CD4-positive, alpha-beta T cell treated with Interleukin-4 for 4 hours (primary cell): Measurements from ENCODE around the gene HTRA1.

Source experiments
- DNase-seq: peaks from one replicate; pipeline ENCODE4 v3.0.0-alpha.2; 2020

HTRA1 gene

DNA sequence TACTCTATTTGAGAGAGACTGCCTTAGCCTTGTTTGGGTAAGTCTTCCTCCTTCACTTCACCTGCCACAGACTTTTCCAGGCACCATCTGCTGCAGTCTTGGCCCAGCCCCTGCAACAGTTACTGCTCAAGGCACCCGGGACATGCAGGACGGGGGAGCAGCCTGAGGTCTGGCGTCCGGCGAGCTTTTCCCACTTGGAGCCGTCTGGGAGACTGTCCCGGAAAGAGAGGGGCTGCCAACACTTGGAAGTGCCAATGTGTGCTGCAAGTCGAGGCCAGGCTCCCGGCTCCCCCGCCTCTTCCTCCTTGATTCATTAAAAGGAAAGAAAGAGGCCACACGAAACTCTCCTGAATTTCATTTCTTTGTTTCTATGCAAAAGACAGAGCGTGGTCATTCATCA, 13.7 kb downstream of the HTRA1 start:
- DNase-seq = no peak

- no peak for DNase-seq
Measured at GRCh38 chr10:122475591-122476332, 14.4 kb downstream of the HTRA1 start.

GRCh38 chr10:122476333-122476695, 15.0 kb downstream of the HTRA1 start:
- DNase-seq = no peak

- DNase-seq = no peak
Measured at GRCh38 chr10:122477436-122477835, 16.1 kb downstream of the HTRA1 start.

DNA sequence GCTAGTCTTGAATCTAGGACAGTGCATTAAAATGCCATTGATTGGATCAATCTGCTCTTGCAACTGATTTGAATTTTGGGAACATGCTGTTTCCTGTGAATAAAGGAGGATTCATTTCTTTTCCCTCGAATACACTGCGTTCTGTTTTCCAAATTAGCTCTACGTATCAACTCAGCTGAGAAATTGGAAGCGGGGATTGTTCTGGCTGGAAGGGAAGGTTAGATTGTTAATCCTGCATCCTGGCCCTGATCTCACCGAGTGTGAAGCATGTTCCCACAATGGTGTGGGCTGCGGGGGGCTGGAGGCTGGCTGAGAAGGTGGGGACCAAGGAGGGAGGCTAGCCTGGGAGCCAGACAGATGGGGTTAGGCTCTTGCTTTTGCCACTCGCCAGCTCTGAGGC, 17.6 kb downstream of the HTRA1 start:
- DNase-seq = no peak

DNA sequence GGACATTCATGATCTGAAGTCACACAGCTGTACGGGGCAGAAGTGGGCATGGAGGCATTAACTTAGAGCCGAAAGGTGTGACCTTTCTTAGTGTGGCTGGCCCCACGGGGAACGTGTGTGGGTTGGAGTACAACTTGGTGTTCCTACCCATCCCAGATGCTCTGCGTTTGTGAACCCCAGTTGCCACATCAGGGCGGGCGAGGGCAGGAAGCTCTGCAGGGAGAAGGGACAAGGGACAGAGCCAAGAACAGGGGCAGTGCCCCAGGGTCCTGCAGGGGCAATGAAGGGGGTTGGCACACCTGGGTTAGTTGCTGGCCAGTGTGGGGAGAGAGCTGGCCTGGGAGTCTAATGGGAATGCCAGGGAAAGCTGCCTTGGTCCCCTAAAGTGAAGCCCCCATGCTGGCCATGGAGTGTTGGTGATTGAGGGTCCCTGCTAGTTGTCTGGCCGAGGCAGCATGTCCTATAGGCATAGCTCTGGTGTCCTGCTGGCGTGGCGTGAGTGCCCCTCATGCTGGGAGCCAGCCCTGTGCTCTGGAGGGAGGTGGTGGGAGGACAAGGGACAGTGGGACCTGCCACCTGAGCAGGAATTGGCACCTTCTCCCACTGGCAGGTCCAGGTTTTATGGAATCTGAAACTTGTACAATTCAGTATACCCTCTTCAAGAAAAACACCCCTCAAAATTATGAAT, 18.9 kb downstream of the HTRA1 start:
- DNase-seq = no peak

- no peak for DNase-seq
Measured at GRCh38 chr10:122481296-122482056, 20.1 kb downstream of the HTRA1 start.

GRCh38 chr10:122484276-122485060, 23.1 kb downstream of the HTRA1 start:
- no peak for DNase-seq

- DNase-seq = no peak
Measured at GRCh38 chr10:122485670-122486069, 24.3 kb downstream of the HTRA1 start.

GRCh38 chr10:122486406-122487080, 25.2 kb downstream of the HTRA1 start:
- no peak for DNase-seq

DNA sequence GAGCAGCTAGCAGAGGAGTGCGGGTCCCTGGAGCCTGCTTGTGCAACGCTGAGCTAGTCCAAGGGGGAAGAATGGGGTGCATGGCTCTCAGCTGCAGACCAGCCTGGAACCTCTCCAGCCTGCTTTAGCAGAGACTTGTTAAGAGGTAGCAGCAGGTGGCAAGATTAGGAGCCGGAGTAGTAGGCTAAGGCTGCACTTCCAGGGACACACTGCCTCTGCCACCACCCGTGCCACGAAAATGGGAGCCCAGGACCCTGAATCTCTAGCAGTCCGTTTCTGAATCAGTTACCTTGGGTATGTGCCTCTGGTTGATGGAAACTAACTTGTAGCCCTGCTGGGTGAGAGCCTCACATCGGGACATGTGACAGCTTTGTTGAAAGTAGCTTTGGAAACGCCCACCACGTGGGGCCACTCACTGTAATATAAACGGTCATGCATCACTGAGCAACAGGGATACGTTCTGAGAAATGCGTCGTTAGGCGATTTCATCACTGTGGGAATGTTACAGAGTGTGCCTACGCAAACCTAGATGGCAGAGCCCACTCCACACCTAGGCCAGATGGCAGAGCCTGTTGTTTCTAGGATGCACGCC, 25.9 kb downstream of the HTRA1 start:
- DNase-seq = no peak

DNA sequence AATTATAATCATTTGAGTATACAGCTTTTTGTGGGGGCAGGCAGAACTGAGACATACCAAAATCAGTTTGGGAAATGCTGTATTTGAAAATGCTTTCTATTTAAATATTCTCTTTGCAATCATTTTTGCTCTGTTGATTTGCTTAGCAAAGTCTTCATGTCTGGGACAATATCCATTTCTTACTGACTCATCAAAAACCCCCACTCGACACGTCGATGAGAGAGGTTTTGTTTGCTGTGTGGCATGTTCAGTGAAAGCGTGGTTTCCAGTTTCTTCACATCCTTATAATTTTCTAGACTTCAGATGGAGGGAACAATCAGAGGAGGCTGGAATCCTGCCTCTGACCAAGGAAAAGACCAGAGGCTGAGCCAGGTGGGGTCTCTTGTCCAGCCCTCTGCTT, 28.9 kb downstream of the HTRA1 start:
- DNase-seq = no peak

GRCh38 chr10:122490786-122491680, 29.7 kb downstream of the HTRA1 start:
- DNase-seq = peak; percentile 6

DNA sequence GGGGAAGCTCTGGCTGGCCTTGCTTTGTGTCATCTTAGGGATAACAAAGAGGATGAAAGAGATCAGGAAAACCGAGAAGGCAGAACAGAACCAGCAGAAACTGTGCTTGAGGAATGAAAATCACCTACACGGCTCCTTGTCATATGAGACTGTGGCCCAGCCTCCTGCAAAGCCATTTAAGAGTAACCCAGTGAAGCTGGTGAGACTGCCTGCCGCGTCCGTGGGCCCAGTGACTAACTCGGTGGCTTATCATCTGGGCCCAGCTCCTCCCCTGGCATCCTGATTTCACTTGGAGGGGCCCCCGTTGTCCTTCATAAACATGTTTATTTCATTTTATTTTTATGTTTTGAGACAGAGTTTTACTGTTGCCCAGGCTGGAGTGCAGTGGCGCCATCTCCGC, 30.7 kb downstream of the HTRA1 start:
- DNase-seq = no peak

DNA sequence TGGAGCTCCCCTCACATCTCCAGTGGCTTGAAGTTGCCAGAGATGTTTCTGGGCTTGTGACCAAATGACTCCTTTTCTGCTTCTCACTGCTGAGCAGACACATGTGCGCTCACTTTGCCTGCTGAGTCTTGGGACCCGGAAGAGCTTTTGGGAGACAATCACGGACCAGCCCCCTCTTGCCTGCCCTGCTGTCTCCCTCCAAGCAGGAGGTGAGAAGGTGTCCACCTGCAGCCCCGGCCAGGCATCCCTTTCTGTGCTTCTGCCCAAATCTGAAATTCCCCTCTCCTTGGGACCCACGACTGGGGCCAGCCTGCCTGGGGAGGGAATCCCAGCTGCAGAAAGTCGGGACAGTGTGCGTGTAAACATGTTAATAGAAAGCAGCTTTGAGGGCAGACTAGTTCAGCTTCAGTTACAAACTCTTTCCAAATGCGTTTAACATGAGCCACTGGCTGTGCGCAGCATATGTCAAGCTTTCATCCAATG, 31.7 kb downstream of the HTRA1 start:
- DNase-seq = no peak

- no peak for DNase-seq
Measured at GRCh38 chr10:122493761-122494160, 32.4 kb downstream of the HTRA1 start.

- DNase-seq = no peak
Measured at GRCh38 chr10:122494173-122494820, 32.9 kb downstream of the HTRA1 start.

DNA sequence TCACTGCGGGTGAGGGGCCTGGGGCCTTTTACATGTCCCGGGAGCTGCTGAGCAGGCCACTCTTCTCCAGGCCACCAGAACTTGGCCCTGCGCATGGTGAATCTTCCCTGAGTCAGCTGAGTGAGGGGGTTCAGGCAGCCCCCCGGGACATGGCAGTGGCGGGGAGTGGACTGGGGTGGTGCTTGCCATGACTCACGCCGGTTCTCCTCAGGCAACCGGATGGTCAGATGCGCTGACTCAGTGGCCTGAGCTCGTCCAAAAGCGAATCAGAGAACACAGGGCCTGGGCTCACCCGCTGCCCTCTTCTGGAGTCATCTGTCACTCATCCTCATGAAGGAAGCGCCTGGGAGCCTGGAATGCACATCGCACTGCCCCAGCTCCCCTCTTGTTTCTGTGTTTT, 33.5 kb downstream of the HTRA1 start:
- DNase-seq = no peak

DNA sequence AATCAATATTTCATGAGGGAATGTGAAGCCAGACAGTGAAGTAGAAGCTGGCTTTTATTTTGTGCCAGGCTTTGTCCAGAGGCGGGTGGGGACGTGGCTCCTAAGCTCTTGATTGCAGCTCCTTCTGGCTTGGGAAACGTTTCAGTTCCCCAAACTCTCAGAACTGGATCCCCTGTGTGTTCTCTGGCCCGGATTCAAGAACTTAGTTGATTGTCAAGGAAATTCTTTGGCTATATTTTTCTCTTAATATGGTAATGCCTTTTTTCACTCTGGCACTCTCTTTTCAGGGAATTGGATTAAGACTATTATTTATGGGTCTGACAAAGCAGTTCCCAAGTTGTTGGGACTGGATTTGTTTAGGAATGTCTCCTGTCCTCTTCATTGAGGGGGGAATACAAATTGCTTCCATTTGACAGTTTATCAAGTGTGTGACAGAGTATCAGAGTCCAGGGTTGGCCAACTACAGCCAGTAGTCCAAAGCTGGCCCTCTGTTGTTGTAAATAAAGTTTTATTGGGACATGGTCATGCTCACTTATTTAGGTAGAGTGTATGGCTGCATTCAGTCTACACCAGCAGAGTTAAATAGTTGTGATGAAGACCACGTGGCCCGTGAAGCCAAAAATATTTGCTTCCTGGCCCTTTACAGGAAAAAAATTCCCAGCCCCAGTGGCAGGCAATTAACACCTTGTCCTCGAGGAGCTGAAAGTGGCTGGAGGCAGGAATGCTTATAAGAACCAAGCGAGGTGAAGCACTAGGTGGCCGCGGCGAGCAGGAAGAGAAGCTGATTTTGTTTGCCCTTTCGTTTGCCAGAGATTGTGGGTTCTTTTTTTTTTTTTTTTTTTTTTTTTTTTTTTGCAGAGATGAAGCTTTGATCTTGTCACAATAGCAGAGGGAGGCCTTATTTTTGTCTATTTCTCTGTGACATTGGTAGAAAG, 34.3 kb downstream of the HTRA1 start:
- DNase-seq = no peak
